HFFc6 (cell line): ENCODE measurements around the gene RBM20. TPM values are rescaled to one million over a fixed set of nuclear protein-coding genes. Genes with fewer than 3 reads are reported as not detected.

ENCODE experiments used
- DNase-seq: peaks from one replicate; pipeline ENCODE4 v3.0.0-alpha.2; 2018
- H3K27ac Mint-ChIP-seq: 2 replicates; pipeline ENCODE4 v1.8.0; 2020; ENCODE audit warnings: mild to moderate bottlenecking, mixed read lengths
- H3K27me3 Mint-ChIP-seq: 2 replicates; pipeline ENCODE4 v1.8.0; 2021; ENCODE audit warnings: mild to moderate bottlenecking, moderate library complexity, mixed read lengths; ENCODE audit not compliant: insufficient read depth
- H3K36me3 Mint-ChIP-seq: 2 replicates; pipeline ENCODE4 v1.8.0; 2021; ENCODE audit warnings: low read depth, mixed read lengths
- H3K4me1 Mint-ChIP-seq: 2 replicates; pipeline ENCODE4 v1.8.0; 2020; ENCODE audit warnings: low read depth, mixed read lengths
- H3K4me3 Mint-ChIP-seq: 2 replicates; pipeline ENCODE4 v1.8.0; 2020; ENCODE audit warnings: mild to moderate bottlenecking, moderate library complexity, mixed read lengths
- H3K9me3 Mint-ChIP-seq: 2 replicates; pipeline ENCODE4 v1.8.0; 2020; ENCODE audit warnings: mild to moderate bottlenecking, mixed read lengths
- CTCF ChIP-seq: fragments of 200-600 bp; sonication (generic); IDR thresholded peaks from 2 replicates; pipeline ENCODE4 v1.5.0; 2021; ENCODE audit warnings: antibody characterized with exemption, mild to moderate bottlenecking
- total RNA-seq, 6 experiments: library from RNA; stranded (reverse); fragmentation: NEBNext Ultra II Directional; extraction: Animal tissue kit (Norgen Biotek cat#: 25700); gene quantifications; 2 replicates in 1 of 6; 3 replicates in 5 of 6; pipeline ENCODE4 v1.2.3, GENCODE V29; 2021

RBM20 gene
- total RNA-seq, 6 experiments from 2014 or later: not detected

- Mint-ChIP-seq H3K4me1 (peaks cover 25% of the 10 kb centered on the region), H3K4me3 (no peak overlapping the region), H3K27ac (no peak overlapping the region), H3K9me3 (peaks cover 5% of the 10 kb centered on the region; the same call in 1 of the 2 replicates), H3K27me3 (peaks cover 33% of the 10 kb centered on the region), H3K36me3 (no peaks in the 10 kb centered on the region)
- no peak for DNase-seq
- no peak for TF ChIP-seq CTCF
Measured at GRCh38 chr10:110687400-110687799, 43.3 kb downstream of the RBM20 start.

- Mint-ChIP-seq H3K4me3 (no peak overlapping the region), H3K27me3 (peaks cover 26% of the 10 kb centered on the region), H3K27ac (no peak overlapping the region), H3K36me3 (no peaks in the 10 kb centered on the region), H3K9me3 (peaks cover 16% of the 10 kb centered on the region), H3K4me1 (peaks cover 9% of the 10 kb centered on the region)
- no peak for DNase-seq
- TF ChIP-seq CTCF: no peak
Measured at GRCh38 chr10:110691139-110691538, 47.0 kb downstream of the RBM20 start.

- Mint-ChIP-seq H3K27me3 (peaks cover 40% of the 10 kb centered on the region), H3K4me3 (no peak overlapping the region), H3K9me3 (peaks cover 16% of the 10 kb centered on the region), H3K4me1 (no peaks in the 10 kb centered on the region), H3K36me3 (no peaks in the 10 kb centered on the region), H3K27ac (no peak overlapping the region)
- no peak for DNase-seq
- TF ChIP-seq CTCF: no peak
Measured at GRCh38 chr10:110694263-110694662, 50.1 kb downstream of the RBM20 start.

GRCh38 chr10:110694820-110695538 is 50.8 kb downstream of the RBM20 start:
- no peak overlapping the region for H3K27ac Mint-ChIP-seq
- H3K27me3 Mint-ChIP-seq: peaks cover 40% of the 10 kb centered on the region
- no peaks in the 10 kb centered on the region for H3K4me1 Mint-ChIP-seq
- H3K9me3 Mint-ChIP-seq: peaks cover 16% of the 10 kb centered on the region
- TF ChIP-seq CTCF: no peak
- no peak overlapping the region for H3K4me3 Mint-ChIP-seq
- H3K36me3 Mint-ChIP-seq: no peaks in the 10 kb centered on the region
- DNase-seq: no peak

GRCh38 chr10:110695539-110695886 is 51.4 kb downstream of the RBM20 start:
- peaks cover 16% of the 10 kb centered on the region for H3K9me3 Mint-ChIP-seq
- H3K4me1 Mint-ChIP-seq: no peaks in the 10 kb centered on the region
- no peak for DNase-seq
- no peak for TF ChIP-seq CTCF
- no peaks in the 10 kb centered on the region for H3K36me3 Mint-ChIP-seq
- H3K27ac Mint-ChIP-seq: no peak overlapping the region
- H3K4me3 Mint-ChIP-seq: no peak overlapping the region
- peaks cover 43% of the 10 kb centered on the region for H3K27me3 Mint-ChIP-seq
